HEK293T (cell line): Measurements from ENCODE around the gene PTPRD.

Experiments used
- BHLHE40 ChIP-seq: fragments of 450-650 bp; IDR thresholded peaks from 2 replicates; pipeline ENCODE4 v1.6.1; 2016; ENCODE audit warnings: mild to moderate bottlenecking, moderate library complexity, borderline replicate concordance
- CTBP1 ChIP-seq: fragments of 450-650 bp; IDR thresholded peaks from 2 replicates; pipeline ENCODE4 v1.6.1; 2016; ENCODE audit warnings: borderline replicate concordance
- ELF4 ChIP-seq: fragments of 450-650 bp; IDR thresholded peaks from 2 replicates; pipeline ENCODE4 v1.6.1; 2017; ENCODE audit warnings: antibody characterized with exemption
- HDGF ChIP-seq: fragments of 450-650 bp; IDR thresholded peaks from 2 replicates; pipeline ENCODE4 v1.6.1; 2017; ENCODE audit warnings: antibody characterized with exemption, borderline replicate concordance
- SP1 ChIP-seq: fragments of 450-650 bp; IDR thresholded peaks from 2 replicates; pipeline ENCODE4 v1.6.1; 2017
- TARDBP ChIP-seq: fragments of 450-650 bp; IDR thresholded peaks from 2 replicates; pipeline ENCODE4 v1.6.1; 2016

- no peak for TF ChIP-seq TARDBP
- TF ChIP-seq CTBP1 = no peak
- no peak for TF ChIP-seq SP1
- TF ChIP-seq BHLHE40 = no peak
- no peak for TF ChIP-seq ELF4
- TF ChIP-seq HDGF = no peak
Observed at GRCh38 chr9:8534828-8535227, 2078.0 kb downstream of the PTPRD start.
